Muscle layer of duodenum (tissue), 2 donors: Measurements from ENCODE around the gene MGARP.

Experiments
- H3K27ac ChIP-seq: one replicate; pipeline ENCODE4 v1.7.0; 2013; ENCODE audit warnings: mild to moderate bottlenecking, low read length
- H3K27me3 ChIP-seq: one replicate; pipeline ENCODE4 v1.7.0; 2013; ENCODE audit warnings: low read depth, mild to moderate bottlenecking, control low read depth, low read length
- H3K36me3 ChIP-seq, 2 donors: one replicate each; pipeline ENCODE4 v1.7.0; 2013; ENCODE audit warnings: low read length in 2 of 2, control low read depth in 1 of 2, mild to moderate bottlenecking in 1 of 2; ENCODE audit not compliant: insufficient read depth in 2 of 2, control insufficient read depth in 1 of 2
- H3K4me1 ChIP-seq, 2 donors: one replicate each; pipeline ENCODE4 v1.7.0; 2013; ENCODE audit warnings: low read length in 2 of 2, mild to moderate bottlenecking in 2 of 2, control low read depth in 1 of 2, moderate library complexity in 1 of 2; ENCODE audit not compliant: insufficient read depth in 2 of 2, control insufficient read depth in 1 of 2
- H3K4me3 ChIP-seq, 2 donors: one replicate each; pipeline ENCODE4 v1.7.0; 2013; ENCODE audit warnings: low read length in 2 of 2, low read depth in 1 of 2, mild to moderate bottlenecking in 1 of 2
- H3K9me3 ChIP-seq, 2 donors: one replicate each; pipeline ENCODE4 v1.7.0; 2013; ENCODE audit warnings: low read length in 2 of 2, control low read depth in 1 of 2, mild to moderate bottlenecking in 1 of 2; ENCODE audit not compliant: control insufficient read depth in 1 of 2
- donor health status: healthy.

Gene MGARP

DNA sequence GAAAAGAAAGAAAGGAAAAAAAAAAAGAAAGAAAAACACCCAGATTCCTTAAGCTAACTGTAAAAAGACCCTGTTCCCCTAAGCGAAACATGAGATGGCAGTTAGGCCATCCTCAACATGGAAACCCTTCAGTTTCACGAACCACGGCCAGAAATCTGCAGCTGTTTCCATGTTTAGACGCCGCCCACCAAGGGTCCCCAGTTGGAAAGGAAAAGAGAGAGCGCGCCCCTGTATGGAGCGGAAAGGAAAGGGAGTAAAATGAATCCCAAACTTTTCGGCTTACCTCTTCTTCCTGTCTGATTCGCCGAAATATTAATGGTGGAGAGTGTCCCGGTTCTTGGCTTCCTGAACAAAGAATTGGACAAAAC, 38.3 kb downstream of the MGARP start:
- Histone ChIP-seq H3K4me1 (peaks cover 0 to 4% of the 10 kb centered on the region in 2 donors), H3K27ac (no peak overlapping the region), H3K4me3 (no peak overlapping the region)

DNA sequence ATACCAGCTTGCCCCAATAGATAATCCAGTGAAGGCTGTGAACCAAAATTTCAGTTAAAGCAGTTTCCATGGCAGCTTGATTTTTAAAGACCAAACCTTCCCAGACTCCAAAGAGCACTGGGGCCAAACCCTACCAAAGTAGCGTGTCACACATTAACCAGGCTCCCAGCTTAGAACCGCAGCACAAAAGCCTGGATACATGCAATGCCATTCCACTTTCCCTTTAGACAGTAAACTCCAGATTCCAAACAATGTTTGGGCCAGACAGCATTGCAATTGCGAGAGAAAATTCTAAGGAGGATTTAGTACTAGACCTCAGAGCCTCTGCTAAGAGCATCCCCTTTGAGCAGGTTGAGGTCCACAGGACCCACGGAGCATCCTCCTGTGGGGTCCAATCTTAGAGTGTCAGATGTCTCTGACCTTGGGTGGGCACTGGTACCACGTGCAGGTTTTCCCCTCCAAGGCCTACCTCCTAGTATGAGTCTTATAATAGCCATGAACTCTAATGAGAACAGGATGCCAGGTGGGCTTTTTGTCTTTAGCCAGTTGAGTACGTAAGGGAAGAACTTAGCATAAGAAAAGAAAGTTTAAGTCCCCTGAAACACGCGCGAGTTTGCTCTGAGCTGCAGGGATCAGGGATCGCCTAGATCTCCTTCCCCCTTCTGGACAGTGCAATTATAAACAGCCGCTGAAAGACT, 38.8 kb downstream of the MGARP start:
- Histone ChIP-seq H3K4me1 (peaks cover 0 to 4% of the 10 kb centered on the region in 2 donors), H3K9me3 (peaks cover 0 to 3% of the 10 kb centered on the region in 2 donors), H3K4me3 (no peak overlapping the region), H3K27ac (no peak overlapping the region), H3K27me3 (no peaks in the 10 kb centered on the region), H3K36me3 (no peaks in the 10 kb centered on the region)

More for the DNA sequence above, 38.3 kb downstream of the MGARP start:
- no peaks in the 10 kb centered on the region for H3K27me3 ChIP-seq
- no peaks in the 10 kb centered on the region for H3K36me3 ChIP-seq
- H3K9me3 ChIP-seq, result peaks cover 0 to 3% of the 10 kb centered on the region in 2 donors

DNA sequence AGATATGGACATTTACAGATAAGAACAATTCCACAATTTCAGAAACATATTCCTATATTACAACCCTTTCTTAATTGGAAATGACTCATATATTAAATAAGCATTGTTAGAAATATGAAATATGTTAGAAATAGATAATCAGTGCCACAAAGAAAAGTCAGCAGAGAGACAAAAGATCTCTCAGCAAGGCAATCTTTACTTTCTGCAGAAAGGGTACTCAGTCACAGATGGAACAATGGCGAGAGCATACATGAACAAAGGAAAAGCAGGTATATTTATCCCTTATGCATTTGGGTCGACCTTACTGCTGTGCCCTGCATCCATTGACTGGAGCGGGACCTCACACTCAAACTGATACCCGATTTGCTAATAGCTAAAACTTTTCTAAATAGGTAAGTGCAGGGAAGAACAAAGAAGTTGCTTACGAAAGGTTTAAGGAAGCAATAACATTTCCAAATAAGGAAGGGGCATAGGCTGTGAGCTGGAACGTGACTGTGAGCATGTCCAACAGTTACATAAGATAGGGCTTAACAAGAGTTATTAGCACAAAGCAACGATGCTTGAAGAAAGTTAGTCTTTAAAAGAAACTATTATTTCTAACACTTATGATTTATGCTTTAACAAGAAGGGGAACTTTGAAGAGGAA, 40.8 kb downstream of the MGARP start:
- no peaks in the 10 kb centered on the region for H3K27me3 ChIP-seq
- peaks cover 0 to 3% of the 10 kb centered on the region in 2 donors for H3K9me3 ChIP-seq
- H3K4me1 ChIP-seq, result peaks cover 0 to 4% of the 10 kb centered on the region in 2 donors
- H3K36me3 ChIP-seq, result no peaks in the 10 kb centered on the region
- H3K4me3 ChIP-seq, result no peak overlapping the region
- no peak overlapping the region for H3K27ac ChIP-seq

DNA sequence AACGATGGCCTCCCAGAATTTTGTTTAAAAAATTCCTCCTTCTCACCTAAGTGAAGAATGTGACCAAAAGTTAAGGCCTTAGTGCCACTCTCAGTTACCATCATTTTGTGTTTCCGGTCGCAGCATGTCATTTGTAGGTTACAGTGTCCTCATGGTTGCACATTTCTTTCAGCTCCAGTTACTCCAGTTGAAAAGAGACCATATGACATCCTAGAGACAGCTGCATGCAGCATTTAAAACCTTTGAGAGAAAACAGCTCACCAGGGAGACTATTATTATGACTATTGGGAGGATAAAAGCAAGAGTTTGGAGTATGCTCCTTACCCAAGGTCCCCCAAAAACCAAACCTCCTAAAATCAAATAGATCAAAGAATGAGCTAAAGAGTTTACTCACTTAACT, 45.8 kb downstream of the MGARP start:
- Histone ChIP-seq H3K36me3 (no peaks in the 10 kb centered on the region), H3K27me3 (no peaks in the 10 kb centered on the region), H3K4me1 (no peaks in the 10 kb centered on the region), H3K27ac (no peak overlapping the region), H3K4me3 (no peak overlapping the region), H3K9me3 (peaks cover 0 to under 1% of the 10 kb centered on the region in 2 donors)

DNA sequence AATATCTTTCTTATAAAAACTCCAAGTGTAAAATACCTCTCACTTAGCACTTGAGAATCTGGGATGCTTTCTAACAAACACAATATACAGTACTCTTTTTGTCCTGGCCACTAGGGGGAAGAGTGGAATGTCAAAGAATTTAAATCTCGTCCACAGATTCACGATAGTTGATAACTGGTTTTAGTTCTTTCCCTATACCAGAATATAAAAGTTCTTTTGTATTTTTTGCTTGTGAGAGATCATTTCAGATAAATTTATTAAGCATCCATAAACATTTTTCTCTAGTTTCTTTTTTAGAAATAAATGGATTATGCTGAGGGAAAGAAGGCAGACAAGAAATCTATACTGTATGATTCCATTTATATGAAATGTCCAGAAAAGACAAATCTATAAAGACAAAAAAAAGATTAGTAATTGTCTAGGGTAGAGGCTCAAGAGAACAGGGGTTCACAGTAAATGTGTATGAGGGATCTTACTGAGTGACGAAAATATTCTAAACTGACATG, 50.4 kb downstream of the MGARP start:
- Histone ChIP-seq H3K4me3 (no peak overlapping the region), H3K27ac (no peak overlapping the region), H3K27me3 (no peaks in the 10 kb centered on the region), H3K9me3 (no peaks in the 10 kb centered on the region), H3K36me3 (no peaks in the 10 kb centered on the region), H3K4me1 (no peaks in the 10 kb centered on the region)

DNA sequence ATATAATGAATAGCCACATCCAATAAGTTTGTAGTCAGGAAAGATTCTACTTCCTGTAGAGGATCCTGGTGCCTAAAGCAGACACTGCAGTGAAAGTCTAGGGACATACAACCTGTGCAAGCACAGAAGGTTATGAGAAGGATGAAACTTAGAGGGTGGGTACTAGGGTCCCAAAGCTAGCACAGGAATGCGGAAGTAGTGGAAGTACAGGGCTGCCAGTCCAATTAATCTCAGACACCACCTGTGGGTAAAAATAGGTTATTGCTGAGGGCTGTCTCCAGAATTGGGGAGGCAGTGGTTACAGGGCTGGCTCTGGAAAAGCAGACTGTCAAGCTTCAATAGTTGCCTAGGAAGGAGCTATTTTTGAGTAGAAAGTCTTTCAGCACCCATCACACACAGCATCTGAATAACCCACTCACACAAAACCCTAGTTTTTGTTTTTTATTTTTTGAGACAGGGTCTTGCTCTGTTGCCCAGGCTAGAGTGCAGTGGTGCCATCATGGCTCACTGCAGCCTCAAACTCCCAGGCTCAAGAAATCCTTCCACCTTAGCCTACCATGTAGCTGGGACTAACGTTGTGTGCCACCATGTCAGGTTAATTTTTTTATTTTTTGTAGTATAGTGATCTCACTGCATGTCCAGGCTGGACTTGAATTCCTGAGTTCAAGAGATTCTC, 52.2 kb downstream of the MGARP start:
- H3K27ac ChIP-seq, result no peak overlapping the region
- H3K4me1 ChIP-seq, result no peaks in the 10 kb centered on the region
- H3K36me3 ChIP-seq, result no peaks in the 10 kb centered on the region
- H3K9me3 ChIP-seq, result no peaks in the 10 kb centered on the region
- no peaks in the 10 kb centered on the region for H3K27me3 ChIP-seq
- no peak overlapping the region for H3K4me3 ChIP-seq

DNA sequence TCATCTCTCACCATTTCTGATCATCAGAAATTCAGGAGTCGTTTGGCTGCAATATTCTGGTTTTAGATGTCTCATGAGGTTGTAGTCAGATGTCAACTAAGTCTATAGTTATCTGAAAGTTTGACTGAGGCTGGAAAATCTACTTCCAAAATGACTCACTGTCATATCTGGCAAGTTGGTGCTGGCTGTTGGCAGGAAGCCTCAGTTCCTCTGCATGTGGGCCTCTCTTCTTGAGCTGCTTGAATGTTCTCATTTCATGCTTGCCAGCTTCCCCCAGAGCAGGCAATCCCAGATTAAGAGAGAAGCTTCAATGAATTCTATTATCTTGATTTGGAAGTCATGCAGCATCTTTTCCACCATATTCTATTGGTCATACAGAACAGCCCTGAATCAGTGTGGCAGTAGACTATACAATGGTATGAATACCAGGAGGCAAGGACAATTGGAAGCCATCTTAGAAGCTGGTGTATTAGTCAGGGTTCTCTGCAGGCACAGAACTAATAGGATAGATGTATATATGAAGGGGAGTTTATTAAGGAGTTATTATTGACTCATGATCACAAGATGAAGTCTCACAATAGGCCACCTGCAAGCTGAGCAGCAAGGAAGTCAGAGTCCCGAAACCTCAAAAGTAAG, 56.2 kb downstream of the MGARP start:
- Histone ChIP-seq H3K4me3 (no peak overlapping the region), H3K27ac (no peak overlapping the region)

DNA sequence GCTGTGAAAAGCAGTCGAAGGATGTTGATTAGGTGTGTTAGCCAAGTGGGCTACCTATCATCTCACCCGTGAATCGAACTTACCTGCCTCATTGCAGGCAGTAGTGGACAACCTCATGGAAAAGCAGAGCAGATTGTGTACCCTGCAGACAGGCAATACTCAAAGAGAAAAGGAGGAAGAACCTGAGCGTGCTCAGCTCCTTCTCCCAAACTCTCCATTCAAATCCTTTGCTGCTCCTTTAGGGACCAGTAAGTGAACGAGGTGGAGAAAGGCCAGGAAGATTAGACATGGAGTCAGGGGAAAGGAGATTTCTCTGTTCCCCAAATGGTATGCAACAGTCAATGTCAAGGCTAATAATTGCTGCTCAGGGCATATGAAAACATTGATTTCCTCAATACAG, 57.8 kb downstream of the MGARP start:
- Histone ChIP-seq H3K36me3 (no peaks in the 10 kb centered on the region), H3K27ac (no peak overlapping the region), H3K4me3 (no peak overlapping the region), H3K27me3 (no peaks in the 10 kb centered on the region), H3K9me3 (no peaks in the 10 kb centered on the region), H3K4me1 (peaks cover 0 to 5% of the 10 kb centered on the region in 2 donors)

More for the DNA sequence above, 56.2 kb downstream of the MGARP start:
- H3K4me1 ChIP-seq, result peaks cover 0 to 5% of the 10 kb centered on the region in 2 donors
- no peaks in the 10 kb centered on the region for H3K36me3 ChIP-seq
- no peaks in the 10 kb centered on the region for H3K27me3 ChIP-seq
- no peaks in the 10 kb centered on the region for H3K9me3 ChIP-seq

DNA sequence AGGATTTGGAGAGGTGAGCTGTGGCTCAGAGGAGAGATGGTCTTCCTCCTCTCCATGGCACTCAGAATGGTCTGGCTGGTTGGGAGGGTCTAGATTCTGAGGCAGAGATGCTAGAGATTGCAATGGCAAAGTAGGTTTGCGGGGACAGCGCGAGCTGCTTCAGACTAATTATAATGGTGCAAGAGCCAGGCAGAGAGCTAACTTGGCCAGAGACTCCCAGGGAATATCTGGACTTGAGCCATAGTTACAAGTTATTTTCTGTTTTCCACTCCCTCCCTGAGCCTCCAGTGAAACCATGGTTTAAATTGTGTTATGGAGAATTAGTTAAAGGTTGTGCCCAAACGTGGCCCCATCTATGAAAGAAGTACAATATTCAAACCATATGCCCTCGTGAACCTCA, 58.3 kb downstream of the MGARP start:
- no peaks in the 10 kb centered on the region for H3K36me3 ChIP-seq
- no peak overlapping the region for H3K4me3 ChIP-seq
- H3K27me3 ChIP-seq, result no peaks in the 10 kb centered on the region
- H3K9me3 ChIP-seq, result no peaks in the 10 kb centered on the region
- peaks cover 0 to 5% of the 10 kb centered on the region in 2 donors for H3K4me1 ChIP-seq
- no peak overlapping the region for H3K27ac ChIP-seq

DNA sequence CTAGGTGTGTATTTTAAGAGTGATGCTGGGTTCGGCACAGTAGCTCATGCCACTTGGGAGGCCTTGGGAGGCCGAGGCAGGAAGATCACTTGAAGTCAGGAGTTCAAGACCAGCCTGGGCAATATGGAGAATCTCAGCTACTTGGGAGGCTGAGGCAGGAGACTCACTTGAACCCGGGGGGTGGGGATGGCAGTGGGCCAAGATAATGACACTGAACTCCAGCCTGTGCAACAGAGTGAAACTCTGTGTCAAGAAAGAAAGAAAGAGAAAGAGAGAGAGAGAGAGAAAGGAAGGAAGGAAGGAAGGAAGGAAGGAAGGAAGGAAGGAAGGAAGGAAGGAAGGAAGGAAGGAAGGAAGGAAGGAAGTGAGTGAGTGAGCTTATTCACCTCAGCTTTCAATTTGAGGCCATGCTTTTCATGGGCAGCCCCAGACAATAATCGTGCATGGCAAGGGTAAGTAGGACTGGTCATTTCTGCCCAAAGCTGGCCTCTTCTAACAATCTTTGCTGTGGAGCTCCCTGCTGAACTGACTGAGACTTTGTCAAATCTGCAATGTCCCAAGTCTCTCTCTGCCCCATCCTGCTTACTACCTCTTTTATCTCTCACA, 60.5 kb downstream of the MGARP start:
- Histone ChIP-seq H3K27ac (no peak overlapping the region), H3K9me3 (no peaks in the 10 kb centered on the region), H3K27me3 (no peaks in the 10 kb centered on the region), H3K4me1 (peaks cover 0 to 5% of the 10 kb centered on the region in 2 donors), H3K4me3 (no peak overlapping the region), H3K36me3 (no peaks in the 10 kb centered on the region)
